Right atrium auricular region (tissue), 2 donors: ENCODE measurements around the gene CARS1. TPM values are rescaled to one million over a fixed set of nuclear protein-coding genes. Genes with fewer than 3 reads are reported as not detected.

Source experiments
- DNase-seq: peaks from one replicate; pipeline ENCODE4 v3.0.0-alpha.2; 2019; ENCODE audit warnings: low spot score
- H3K27ac ChIP-seq, 2 donors: fragments of 200-600 bp; sonication (generic); 1 replicate in 1 of 2; 2 replicates in 1 of 2; pipeline ENCODE4 v1.5.1; 2016 to 2019
- H3K27me3 ChIP-seq, 2 donors: fragments of 200-600 bp; sonication (generic); one replicate each; pipeline versions ENCODE4 v1.5.1 to v1.6.0; 2017 to 2019
- H3K36me3 ChIP-seq: fragments of 200-600 bp; sonication (generic); one replicate; pipeline ENCODE4 v1.5.1; 2016
- H3K4me1 ChIP-seq, 2 donors: fragments of 200-600 bp; sonication (generic); one replicate each; pipeline versions ENCODE4 v1.5.1 to v1.6.0; 2017 to 2019
- H3K4me3 ChIP-seq, 2 donors: fragments of 200-600 bp; sonication (generic); 1 replicate in 1 of 2; 2 replicates in 1 of 2; pipeline ENCODE4 v1.5.1; 2017 to 2019; ENCODE audit warnings: mild to moderate bottlenecking in 1 of 2, moderate library complexity in 1 of 2
- H3K9me3 ChIP-seq, 2 donors: fragments of 200-600 bp; sonication (generic); one replicate each; pipeline ENCODE4 v1.5.1; 2019
- total RNA-seq, 2 donors: library from RNA; depleted of rRNA; stranded (reverse); fragments of >200 nt; gene quantifications; one replicate each; pipeline ENCODE4 v1.1.0, GENCODE V29; 2016
- TF ChIP-seq, protein P1 (sequence below), 2 donors: fragments of 200-600 bp; sonication (generic); IDR thresholded peaks; one replicate each; pipeline ENCODE4 v1.5.1; 2019; ENCODE audit warnings: antibody characterized with exemption in 2 of 2

CARS1 gene
- total RNA-seq, 2 donors from 2014 or later: 12.2 to 15.3 TPM

DNA sequence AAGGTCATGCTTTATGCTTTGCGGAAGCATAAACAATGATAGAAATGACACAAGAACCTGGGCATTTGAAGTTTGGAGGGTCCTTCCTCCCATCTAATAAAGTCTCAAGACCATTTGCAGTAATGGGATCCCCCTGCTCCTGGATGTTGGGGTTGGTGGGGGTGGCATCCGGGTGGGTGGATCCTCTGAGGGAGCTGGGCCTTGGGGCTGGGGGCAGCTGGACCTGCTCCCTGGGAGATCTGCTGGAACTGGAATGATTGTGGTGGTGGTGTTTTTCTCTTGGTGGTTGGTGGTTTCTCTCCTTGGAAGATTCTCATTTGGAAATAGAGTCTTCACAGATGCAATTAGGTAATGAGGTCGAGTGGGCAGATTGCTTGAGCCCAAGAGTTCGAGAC, 62.9 kb downstream of the CARS1 start:
- H3K4me3 ChIP-seq: no peak overlapping the region
- no peaks in the 10 kb centered on the region for H3K36me3 ChIP-seq
- H3K4me1 ChIP-seq: peaks cover 0 to 25% of the 10 kb centered on the region in 2 donors
- H3K9me3 ChIP-seq: no peaks in the 10 kb centered on the region
- no peak for DNase-seq
- H3K27ac ChIP-seq: no peak overlapping the region
- H3K27me3 ChIP-seq: no peaks in the 10 kb centered on the region
- TF ChIP-seq, protein P1, sequence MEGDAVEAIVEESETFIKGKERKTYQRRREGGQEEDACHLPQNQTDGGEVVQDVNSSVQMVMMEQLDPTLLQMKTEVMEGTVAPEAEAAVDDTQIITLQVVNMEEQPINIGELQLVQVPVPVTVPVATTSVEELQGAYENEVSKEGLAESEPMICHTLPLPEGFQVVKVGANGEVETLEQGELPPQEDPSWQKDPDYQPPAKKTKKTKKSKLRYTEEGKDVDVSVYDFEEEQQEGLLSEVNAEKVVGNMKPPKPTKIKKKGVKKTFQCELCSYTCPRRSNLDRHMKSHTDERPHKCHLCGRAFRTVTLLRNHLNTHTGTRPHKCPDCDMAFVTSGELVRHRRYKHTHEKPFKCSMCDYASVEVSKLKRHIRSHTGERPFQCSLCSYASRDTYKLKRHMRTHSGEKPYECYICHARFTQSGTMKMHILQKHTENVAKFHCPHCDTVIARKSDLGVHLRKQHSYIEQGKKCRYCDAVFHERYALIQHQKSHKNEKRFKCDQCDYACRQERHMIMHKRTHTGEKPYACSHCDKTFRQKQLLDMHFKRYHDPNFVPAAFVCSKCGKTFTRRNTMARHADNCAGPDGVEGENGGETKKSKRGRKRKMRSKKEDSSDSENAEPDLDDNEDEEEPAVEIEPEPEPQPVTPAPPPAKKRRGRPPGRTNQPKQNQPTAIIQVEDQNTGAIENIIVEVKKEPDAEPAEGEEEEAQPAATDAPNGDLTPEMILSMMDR (IDR thresholded peaks at IDR 0.05): no peak

DNA sequence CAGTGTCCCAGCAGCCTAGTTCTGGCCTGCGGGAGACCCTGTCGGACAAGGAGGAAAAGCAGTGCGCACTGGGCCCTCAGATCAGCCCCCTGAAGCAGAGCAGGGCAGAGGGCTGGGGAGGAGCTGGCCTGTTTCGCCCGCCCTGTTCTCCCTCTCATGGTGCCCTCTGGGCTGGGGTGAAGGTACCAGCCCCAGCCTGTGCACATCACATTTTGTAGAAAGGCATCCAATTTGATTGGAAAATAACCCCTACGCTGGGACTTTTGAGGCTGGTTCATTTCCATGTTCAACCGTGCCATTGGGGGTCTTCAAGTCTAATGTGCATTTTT, 64.3 kb downstream of the CARS1 start:
- Histone ChIP-seq H3K36me3 (no peaks in the 10 kb centered on the region), H3K9me3 (no peaks in the 10 kb centered on the region), H3K4me3 (peak overlapping the region; percentile 91 to 96), H3K4me1 (peaks cover 0 to 39% of the 10 kb centered on the region in 2 donors), H3K27ac (no peak overlapping the region), H3K27me3 (no peaks in the 10 kb centered on the region)
- TF ChIP-seq, protein P1 (IDR thresholded peaks at IDR 0.05): no peak
- DNase-seq: no peak

DNA sequence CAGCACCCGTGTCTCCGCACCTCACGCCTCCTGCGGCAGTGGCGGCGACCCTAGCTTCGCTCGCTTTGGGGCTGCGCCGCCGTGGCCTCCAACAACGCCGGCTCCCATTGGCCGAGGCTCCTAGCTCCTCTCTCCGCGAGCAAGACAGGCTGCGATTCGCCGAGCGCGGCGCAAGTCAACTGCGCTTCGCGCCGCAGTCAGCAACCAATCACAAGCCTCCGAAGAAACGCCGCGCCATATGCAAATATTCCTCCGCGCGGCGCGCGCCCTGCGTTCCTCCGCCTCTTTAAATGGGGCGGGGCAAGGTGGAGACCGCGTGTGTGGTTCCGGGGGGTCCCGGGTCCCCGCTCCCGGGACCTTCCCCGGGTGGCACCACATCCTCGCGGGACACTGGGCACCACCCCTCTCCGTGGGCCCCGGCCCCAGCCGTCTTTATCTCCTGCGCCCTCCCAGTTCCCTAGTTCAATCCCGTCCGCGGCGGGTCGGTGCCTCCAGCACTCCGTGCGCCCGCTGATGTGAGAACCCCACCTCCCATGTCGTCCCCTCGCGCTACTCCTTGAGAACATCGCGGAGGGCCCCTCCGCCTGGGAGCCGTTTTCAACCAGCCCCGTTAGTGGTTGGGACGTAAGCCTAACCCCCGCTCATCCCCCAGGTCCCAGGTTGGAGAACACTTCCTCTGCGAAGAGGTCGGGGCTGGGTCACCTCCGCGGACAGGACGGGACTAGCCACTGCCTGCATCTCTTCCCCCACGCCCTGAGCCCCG, 64.8 kb downstream of the CARS1 start, which contains the start of gene NAP1L4:
TSS of gene NAP1L4 (minus strand) at position 96 of the 763 bp plus-strand sequence. CDS start 13,109 bp downstream, outside the sequence.
- H3K27me3 ChIP-seq: no peaks in the 10 kb centered on the region
- DNase-seq: peak; percentile 97
- H3K9me3 ChIP-seq: no peaks in the 10 kb centered on the region
- peak within 1 kb of the TSS; percentile 95 to 96 for H3K27ac ChIP-seq
- TF ChIP-seq, protein P1 (IDR thresholded peaks at IDR 0.05): no peak
- H3K4me1 ChIP-seq: peaks cover 0 to 43% of the 10 kb centered on the region in 2 donors
- H3K4me3 ChIP-seq: peak within 1 kb of the TSS; percentile 91 to 96
- H3K36me3 ChIP-seq: no peaks in the 10 kb centered on the region

DNA sequence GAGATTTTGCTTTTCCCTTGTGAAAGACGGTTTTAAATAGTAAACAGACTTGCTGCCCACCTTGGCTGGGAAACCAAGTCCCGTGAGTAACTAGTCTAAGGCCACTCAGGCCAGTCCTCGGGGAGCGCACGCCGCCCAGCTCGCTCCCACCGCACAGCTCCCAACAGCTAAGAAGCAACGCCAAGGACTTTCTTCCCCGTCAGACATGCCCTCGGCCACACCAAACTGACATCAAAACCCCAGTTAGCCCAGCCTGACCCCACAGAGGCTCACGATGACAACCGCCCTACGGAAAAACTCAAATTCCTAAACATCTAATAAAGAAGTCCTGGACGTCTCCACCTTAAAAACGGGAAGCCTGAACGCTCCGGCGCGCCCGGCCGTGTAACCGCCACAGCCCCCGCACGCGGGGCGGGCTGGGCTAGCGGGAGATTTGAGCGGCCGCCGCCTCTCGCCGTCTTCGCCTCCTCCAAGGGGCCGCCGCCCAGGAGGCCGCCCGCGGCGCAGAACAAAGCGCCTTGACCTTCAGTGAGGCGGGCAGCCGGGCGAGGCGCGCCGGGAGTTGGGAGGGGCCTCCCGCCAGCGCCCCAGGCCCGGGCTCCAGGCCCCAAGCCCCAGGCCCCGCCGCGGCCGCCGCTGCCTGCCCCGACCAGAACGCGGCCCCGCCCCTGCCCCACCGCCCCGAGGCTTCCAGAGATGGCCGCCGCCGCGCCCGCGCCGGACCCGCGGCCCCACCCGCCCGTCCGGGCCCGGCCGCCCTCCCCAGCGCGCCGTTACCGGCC, 65.6 kb downstream of the CARS1 start:
- H3K4me1 ChIP-seq: peaks cover 0 to 49% of the 10 kb centered on the region in 2 donors
- H3K36me3 ChIP-seq: no peaks in the 10 kb centered on the region

DNA sequence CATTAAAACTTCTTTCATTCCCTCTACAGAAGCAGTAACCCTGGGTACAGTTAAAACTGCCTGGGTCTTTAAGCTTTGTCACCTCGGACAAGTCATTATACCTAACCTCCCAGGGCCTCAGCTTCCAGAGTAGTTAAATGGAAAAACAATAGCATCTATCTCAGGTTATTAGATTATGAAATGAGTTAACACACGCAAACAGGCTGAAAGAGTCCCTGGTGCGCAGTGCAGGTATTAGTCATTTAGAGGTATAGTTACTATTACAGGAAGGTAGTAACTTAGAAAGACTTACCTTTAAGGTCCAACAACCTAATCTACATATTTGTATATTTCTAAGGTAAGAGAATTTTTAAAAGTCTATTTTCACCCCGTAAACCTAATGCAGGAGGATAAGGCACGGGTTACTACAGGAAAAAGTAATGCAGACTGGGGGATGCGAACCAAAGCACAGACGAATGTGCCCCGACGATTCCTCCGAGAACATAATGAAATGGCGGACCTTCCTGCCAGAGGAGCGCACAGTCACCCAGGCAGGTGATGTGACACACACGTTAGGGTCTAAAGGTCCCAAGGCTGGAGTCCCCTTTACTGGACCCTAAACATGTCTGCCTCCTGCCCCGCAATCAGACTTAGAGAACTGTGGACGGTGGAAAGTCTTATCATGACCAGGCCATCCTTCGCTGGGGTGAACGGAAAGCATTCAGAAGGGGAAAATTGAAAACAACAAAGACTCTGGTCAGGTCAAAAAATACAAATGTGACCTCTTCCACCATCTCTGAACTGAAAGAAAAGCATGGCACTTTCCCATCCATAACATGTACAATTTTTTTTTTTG, 66.4 kb downstream of the CARS1 start:
- Histone ChIP-seq H3K9me3 (no peaks in the 10 kb centered on the region), H3K27ac (peak overlapping the region; percentile 95 to 96), H3K27me3 (no peaks in the 10 kb centered on the region), H3K36me3 (no peaks in the 10 kb centered on the region), H3K4me3 (peak overlapping the region; percentile 91 to 96), H3K4me1 (peaks cover 0 to 49% of the 10 kb centered on the region in 2 donors)
- TF ChIP-seq, protein P1 (IDR thresholded peaks at IDR 0.05): no peak
- no peak for DNase-seq

More for the DNA sequence above, 65.6 kb downstream of the CARS1 start:
- Histone ChIP-seq H3K27me3 (no peaks in the 10 kb centered on the region), H3K27ac (peak overlapping the region; percentile 95 to 96), H3K9me3 (no peaks in the 10 kb centered on the region), H3K4me3 (peak overlapping the region; percentile 91 to 96)
- no peak for DNase-seq
- TF ChIP-seq, protein P1 (IDR thresholded peaks at IDR 0.05): no peak
